Transverse colon (tissue), 4 donors: Measurements from ENCODE around the gene CNDP1. TPM values are rescaled to one million over a fixed set of nuclear protein-coding genes. Genes with fewer than 3 reads are reported as not detected.

Experiments used
- DNase-seq: peaks from one replicate; pipeline ENCODE4 v3.0.0-alpha.2; 2019
- H3K27ac ChIP-seq, 4 donors: fragments of 200-600 bp; sonication (generic); 2 replicates each; pipeline ENCODE4 v1.5.1; 2016 to 2018; ENCODE audit warnings: inconsistent platforms in 4 of 4
- H3K27me3 ChIP-seq: fragments of 200-600 bp; sonication (generic); 2 replicates; pipeline ENCODE4 v1.5.1; 2017; ENCODE audit warnings: inconsistent platforms
- H3K36me3 ChIP-seq, 4 donors: fragments of 200-600 bp; sonication (generic); 2 replicates each; pipeline ENCODE4 v1.5.1; 2017 to 2019; ENCODE audit warnings: inconsistent platforms in 4 of 4
- H3K4me1 ChIP-seq, 4 donors: fragments of 200-600 bp; sonication (generic); 2 replicates each; pipeline ENCODE4 v1.5.1; 2017 to 2020; ENCODE audit warnings: inconsistent platforms in 4 of 4
- H3K4me3 ChIP-seq, 4 donors: fragments of 200-600 bp; sonication (generic); 1 replicate in 1 of 4; 2 replicates in 3 of 4; pipeline versions ENCODE4 v1.5.1 to v1.6.1; 2017 to 2019; ENCODE audit warnings: inconsistent platforms in 4 of 4
- H3K9me3 ChIP-seq, 2 donors: fragments of 200-600 bp; sonication (generic); 2 replicates each; pipeline ENCODE4 v1.5.1; 2017 to 2019; ENCODE audit warnings: inconsistent platforms in 2 of 2
- CTCF ChIP-seq, 5 experiments: fragments of 200-600 bp in 3 of 5; fragments of 450-650 bp in 2 of 5; sonication (generic) in 3 of 5; IDR thresholded peaks; 1 replicate in 2 of 5; 2 replicates in 3 of 5; pipeline ENCODE4 v1.5.1; 2016 to 2017; ENCODE audit warnings: antibody characterized with exemption in 5 of 5, inconsistent platforms in 3 of 5, mild to moderate bottlenecking in 2 of 5, moderate library complexity in 1 of 5
- EP300 ChIP-seq: sonication (generic); formaldehyde crosslinking; IDR thresholded peaks from one replicate; pipeline ENCODE4 v1.6.1; 2017; ENCODE audit warnings: antibody characterized with exemption, low read depth
- POLR2A ChIP-seq: fragments of 450-650 bp; IDR thresholded peaks from one replicate; pipeline ENCODE4 v1.6.1; 2016; ENCODE audit warnings: antibody characterized with exemption, mild to moderate bottlenecking, moderate library complexity
- POLR2AphosphoS5 ChIP-seq, 3 donors: sonication (generic); formaldehyde crosslinking; IDR thresholded peaks; one replicate each; pipeline ENCODE4 v1.6.1; 2016; ENCODE audit warnings: antibody characterized with exemption in 3 of 3
- WGBS, 2 donors: methylation state at CpG; one replicate each; pipeline ENCODE4 v1.1.5; 2018; ENCODE audit warnings: low coverage in 1 of 2; 5-methylcytosine and 5-hydroxymethylcytosine counted together
- in situ Hi-C, 4 donors: fragments of 200-750 bp; cut with MboI; loops; one replicate each; pipeline versions ENCODE4 v1.15.0 to v1.15.1; 2017; ENCODE audit warnings: low sequenced_read_pairs in 3 of 4, low pct_ligation_motif_present in 1 of 4, low pct_unique_long_range_greater_than_20kb in 1 of 4
- intact Hi-C: fragments of 100-400 bp; cut with DNase I; formaldehyde crosslinking; loops from one replicate; pipeline ENCODE4 v1.15.1; 2023; ENCODE audit warnings: low total_unique reads
- total RNA-seq, 4 donors: library from RNA; depleted of rRNA; stranded (reverse); fragments of >200 nt; gene quantifications; one replicate each; pipeline ENCODE4 v1.1.0, GENCODE V29; 2016

Gene CNDP1
- total RNA-seq, 4 donors from 2014 or later, result not detected

DNA sequence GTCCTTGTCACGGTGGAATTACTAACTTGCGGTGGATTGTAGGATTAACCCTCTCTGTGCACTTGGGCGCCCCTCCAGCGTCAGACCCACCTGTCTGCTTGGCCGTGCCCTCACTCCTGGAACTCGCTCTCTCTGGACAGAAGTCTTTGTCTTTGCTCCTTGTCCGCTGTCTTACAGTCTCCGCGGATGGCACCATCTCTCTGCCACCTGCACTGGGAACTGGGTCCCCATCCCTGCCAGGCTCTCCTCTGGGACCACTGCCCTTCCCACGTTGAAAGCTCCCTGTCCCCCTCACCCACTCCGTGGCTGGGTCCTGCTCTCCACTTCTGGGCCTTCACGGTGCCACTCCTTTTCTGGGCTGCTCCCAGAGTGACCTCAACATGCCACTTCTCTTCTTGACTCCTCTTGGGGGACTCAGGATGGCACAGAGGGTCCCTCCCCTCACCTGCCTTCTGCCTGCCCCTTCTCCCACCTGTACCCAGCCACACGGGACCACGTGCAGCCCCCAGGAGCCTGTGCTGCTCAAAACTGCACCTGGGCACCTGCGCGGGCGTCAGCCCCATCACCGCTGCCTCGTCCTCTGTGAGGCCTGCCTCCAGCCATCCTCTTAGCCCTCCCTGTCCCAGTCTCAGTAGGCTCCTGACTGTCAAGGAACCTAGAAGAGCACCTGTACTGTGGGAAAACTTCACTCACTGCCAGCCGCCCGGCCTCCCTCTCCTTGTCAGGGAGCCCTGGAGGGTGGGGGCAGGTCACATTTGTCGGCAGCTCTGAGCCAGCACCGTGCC lies 27.0 kb upstream of the CNDP1 start:
- Histone ChIP-seq H3K36me3 (peaks cover 0 to 49% (median 22%) of the 10 kb centered on the region in 4 donors), H3K9me3 (no peaks in the 10 kb centered on the region), H3K4me3 (no peak overlapping the region), H3K4me1 (peaks cover 0 to 35% (median 11%) of the 10 kb centered on the region in 4 donors), H3K27ac (no peak overlapping the region), H3K27me3 (no peaks in the 10 kb centered on the region)
- intact Hi-C loops, result no loop called here
- in situ Hi-C loops, result no loop called here
- TF ChIP-seq POLR2A, result no peak
- TF ChIP-seq EP300, result no peak
- no peak for TF ChIP-seq CTCF (IDR thresholded peaks at IDR 0.05)
- WGBS, 2 donors, result 56 to 76% methylated on average over 5 to 23 of the region's 23 CpGs
- DNase-seq, result no peak

- TF ChIP-seq POLR2AphosphoS5 (IDR thresholded peaks at IDR 0.05) (no peak), CTCF (IDR thresholded peaks at IDR 0.05) (no peak), POLR2A (no peak), EP300 (no peak)
- H3K27ac ChIP-seq, result no peak overlapping the region
- H3K4me3 ChIP-seq, result no peak overlapping the region
- DNase-seq, result no peak
- intact Hi-C loops (no loop called here), in situ Hi-C loops (no loop called here)
- H3K27me3 ChIP-seq, result no peaks in the 10 kb centered on the region
- WGBS, 2 donors, result 83 to 90% methylated on average over 2 to 14 of the region's 14 CpGs
- peaks cover 0 to 44% (median 23%) of the 10 kb centered on the region in 4 donors for H3K36me3 ChIP-seq
- peaks cover 0 to 35% (median 11%) of the 10 kb centered on the region in 4 donors for H3K4me1 ChIP-seq
- H3K9me3 ChIP-seq, result no peaks in the 10 kb centered on the region
Observed at GRCh38 chr18:74507927-74508326, 26.4 kb upstream of the CNDP1 start.

DNA sequence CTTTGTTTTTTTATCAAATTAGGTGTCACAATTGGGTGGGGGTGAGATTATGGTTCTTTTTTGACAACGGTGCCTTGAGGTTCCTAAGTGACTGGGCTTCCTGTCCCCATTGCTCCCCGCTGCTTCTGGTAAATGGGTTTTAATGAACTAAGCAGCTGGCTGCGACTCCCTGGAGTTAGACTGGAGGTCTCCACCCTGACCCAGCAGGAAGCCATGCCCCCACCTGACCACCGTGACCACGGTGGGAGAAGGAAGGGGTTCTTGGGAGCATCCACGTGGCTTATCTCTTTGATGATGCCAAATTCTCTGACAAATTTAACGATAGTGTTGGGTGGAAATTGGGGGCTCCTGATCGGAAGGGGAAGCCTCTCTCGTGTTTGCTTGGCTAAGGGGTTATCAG lies 25.9 kb upstream of the CNDP1 start:
- H3K4me3 ChIP-seq, result no peak overlapping the region
- no peak overlapping the region for H3K27ac ChIP-seq
- WGBS, 2 donors, result 68 to 78% methylated on average over 6 to 9 of the region's 9 CpGs
- DNase-seq, result no peak
- H3K36me3 ChIP-seq, result peaks cover 0 to 48% (median 22%) of the 10 kb centered on the region in 4 donors
- peaks cover 0 to 35% (median 11%) of the 10 kb centered on the region in 4 donors for H3K4me1 ChIP-seq
- no peaks in the 10 kb centered on the region for H3K9me3 ChIP-seq
- in situ Hi-C loops, result no loop called here
- no peaks in the 10 kb centered on the region for H3K27me3 ChIP-seq
- intact Hi-C loops, result no loop called here
- TF ChIP-seq CTCF (IDR thresholded peaks at IDR 0.05), result no peak
- no peak for TF ChIP-seq POLR2A
- TF ChIP-seq EP300, result no peak
- no peak for TF ChIP-seq POLR2AphosphoS5 (IDR thresholded peaks at IDR 0.05)

- in situ Hi-C loops, result no loop called here
- DNase-seq, result no peak
- 51 to 65% methylated on average over 5 to 11 of the region's 11 CpGs for WGBS, 2 donors
- Histone ChIP-seq H3K9me3 (no peaks in the 10 kb centered on the region), H3K36me3 (peaks cover 0 to 53% (median 23%) of the 10 kb centered on the region in 4 donors), H3K4me1 (peaks cover 0 to 35% (median 11%) of the 10 kb centered on the region in 4 donors), H3K4me3 (no peak overlapping the region), H3K27ac (no peak overlapping the region), H3K27me3 (no peaks in the 10 kb centered on the region)
- TF ChIP-seq EP300, result no peak
- no peak for TF ChIP-seq POLR2A
- TF ChIP-seq POLR2AphosphoS5 (IDR thresholded peaks at IDR 0.05), result no peak
- no peak for TF ChIP-seq CTCF (IDR thresholded peaks at IDR 0.05)
- intact Hi-C loops, result no loop called here
Observed at GRCh38 chr18:74508821-74509225, 25.5 kb upstream of the CNDP1 start.
